ENCODE results near the gene GSN.

DNA sequence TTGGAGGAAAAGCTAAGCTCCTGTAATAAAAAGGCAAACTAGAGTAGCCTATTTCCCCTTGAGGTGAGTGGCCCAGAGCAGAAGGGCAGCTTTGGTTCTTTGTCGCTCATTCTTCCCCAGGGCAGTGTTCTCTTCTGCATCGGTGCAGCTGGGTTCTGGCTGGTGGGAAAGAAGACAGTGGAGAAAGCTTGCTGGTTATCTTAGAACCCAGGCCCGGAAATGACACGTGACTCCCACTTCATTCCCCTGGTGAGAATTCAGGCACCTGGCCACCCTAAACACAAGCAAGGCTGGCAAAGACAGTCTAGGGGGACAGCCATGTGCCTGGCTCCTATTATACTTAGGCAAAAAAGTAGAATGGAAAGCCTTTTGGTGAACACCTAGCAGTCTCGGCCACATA, 32.5 kb upstream of the GSN start:
- TF ChIP-seq, protein P1, sequence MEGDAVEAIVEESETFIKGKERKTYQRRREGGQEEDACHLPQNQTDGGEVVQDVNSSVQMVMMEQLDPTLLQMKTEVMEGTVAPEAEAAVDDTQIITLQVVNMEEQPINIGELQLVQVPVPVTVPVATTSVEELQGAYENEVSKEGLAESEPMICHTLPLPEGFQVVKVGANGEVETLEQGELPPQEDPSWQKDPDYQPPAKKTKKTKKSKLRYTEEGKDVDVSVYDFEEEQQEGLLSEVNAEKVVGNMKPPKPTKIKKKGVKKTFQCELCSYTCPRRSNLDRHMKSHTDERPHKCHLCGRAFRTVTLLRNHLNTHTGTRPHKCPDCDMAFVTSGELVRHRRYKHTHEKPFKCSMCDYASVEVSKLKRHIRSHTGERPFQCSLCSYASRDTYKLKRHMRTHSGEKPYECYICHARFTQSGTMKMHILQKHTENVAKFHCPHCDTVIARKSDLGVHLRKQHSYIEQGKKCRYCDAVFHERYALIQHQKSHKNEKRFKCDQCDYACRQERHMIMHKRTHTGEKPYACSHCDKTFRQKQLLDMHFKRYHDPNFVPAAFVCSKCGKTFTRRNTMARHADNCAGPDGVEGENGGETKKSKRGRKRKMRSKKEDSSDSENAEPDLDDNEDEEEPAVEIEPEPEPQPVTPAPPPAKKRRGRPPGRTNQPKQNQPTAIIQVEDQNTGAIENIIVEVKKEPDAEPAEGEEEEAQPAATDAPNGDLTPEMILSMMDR (IDR thresholded peaks at IDR 0.05; ENCODE audit: low read length) = no peak
- no peak for TF ChIP-seq EZH2 (IDR thresholded peaks at IDR 0.05; ENCODE audit: borderline replicate concordance, low read length)

All from OCI-LY1 (cell line).